ENCODE data around the gene SH3GL3.

Gene SH3GL3, protein sequence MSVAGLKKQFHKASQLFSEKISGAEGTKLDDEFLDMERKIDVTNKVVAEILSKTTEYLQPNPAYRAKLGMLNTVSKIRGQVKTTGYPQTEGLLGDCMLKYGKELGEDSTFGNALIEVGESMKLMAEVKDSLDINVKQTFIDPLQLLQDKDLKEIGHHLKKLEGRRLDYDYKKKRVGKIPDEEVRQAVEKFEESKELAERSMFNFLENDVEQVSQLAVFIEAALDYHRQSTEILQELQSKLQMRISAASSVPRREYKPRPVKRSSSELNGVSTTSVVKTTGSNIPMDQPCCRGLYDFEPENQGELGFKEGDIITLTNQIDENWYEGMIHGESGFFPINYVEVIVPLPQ

DNA sequence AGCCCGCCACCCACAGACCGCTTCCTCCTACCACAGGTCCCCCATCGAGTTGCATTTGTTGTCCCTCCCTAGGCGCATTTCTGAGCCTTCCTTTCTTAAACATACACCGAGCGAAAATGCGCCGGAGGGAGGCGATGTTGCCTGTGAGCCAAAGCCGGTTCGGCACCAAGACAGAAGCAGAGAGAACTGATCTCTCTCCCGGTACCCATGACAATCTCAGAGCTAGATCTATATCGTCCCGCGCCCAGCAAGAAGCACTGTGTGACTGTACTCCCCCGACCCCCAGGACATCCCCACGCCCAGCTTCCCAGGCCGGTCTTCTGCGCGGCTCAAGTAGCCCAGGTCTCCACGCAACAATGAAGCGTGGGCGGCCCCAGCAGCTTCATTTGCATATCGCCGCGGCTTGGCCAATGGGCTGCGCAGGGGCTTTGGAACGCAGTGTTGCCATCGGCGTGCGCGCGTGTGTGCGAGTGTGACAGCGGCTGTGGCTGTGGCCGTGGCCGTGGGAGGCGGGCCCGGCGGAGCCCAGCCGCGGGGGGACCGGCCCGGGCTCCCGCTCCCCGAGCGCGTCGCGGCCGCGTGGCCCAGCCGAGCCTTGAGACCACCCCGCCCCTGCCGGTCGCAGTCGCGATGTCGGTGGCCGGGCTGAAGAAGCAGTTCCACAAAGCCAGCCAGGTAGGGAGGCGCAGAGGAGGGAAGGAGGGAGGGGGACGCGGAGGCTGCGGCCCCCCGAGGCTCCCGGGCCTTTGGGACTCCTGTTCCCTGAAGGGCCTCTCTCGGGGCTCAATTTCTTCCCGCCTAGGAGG lies at the start of gene SH3GL3:
SH3GL3 (plus strand) TSS at position 438 of the 806 bp plus-strand sequence; CDS start at position 631, 193 bp downstream.
- no peaks in the 10 kb centered on the region for H3K4me1 ChIP-seq (ENCODE audit: insufficient read depth, low read length)
- no peaks in the 10 kb centered on the region for H3K36me3 ChIP-seq (ENCODE audit: insufficient read depth, low read length)
- no peaks in the 10 kb centered on the region for H3K9me3 ChIP-seq (ENCODE audit: control insufficient read depth, insufficient read depth, low read length)
- H3K9ac ChIP-seq (ENCODE audit: low read depth, low read length), result peak within 1 kb of the TSS; percentile 90

DNA sequence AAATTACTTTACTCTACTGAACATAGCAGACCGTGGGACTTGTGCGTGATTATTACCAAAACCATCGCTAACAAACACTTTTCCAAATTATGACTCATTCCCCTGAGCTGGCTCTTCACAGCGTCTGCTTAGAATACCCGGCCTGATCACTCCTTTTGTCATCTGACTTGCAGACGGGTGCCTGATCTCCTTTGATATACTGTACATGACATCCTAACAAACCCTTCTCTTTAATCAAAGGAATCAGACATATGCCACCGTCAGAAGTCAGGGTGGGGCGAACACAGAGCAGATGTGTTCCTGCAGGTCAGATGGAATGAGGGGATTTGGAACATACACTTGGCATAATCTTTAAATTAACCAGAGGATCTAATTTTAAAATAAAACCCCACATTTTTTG lies 48.5 kb upstream of the SH3GL3 start:
- H3K36me3 ChIP-seq (ENCODE audit: insufficient read depth, low read length), result no peaks in the 10 kb centered on the region
- H3K4me1 ChIP-seq (ENCODE audit: insufficient read depth, low read length), result 0 out of 2 replicates have a peak, but pooled peaks cover 3% of the 10 kb centered on the region
- H3K9ac ChIP-seq (ENCODE audit: low read depth, low read length), result no peak overlapping the region
- H3K9me3 ChIP-seq (ENCODE audit: control insufficient read depth, insufficient read depth, low read length), result no peaks in the 10 kb centered on the region

DNA sequence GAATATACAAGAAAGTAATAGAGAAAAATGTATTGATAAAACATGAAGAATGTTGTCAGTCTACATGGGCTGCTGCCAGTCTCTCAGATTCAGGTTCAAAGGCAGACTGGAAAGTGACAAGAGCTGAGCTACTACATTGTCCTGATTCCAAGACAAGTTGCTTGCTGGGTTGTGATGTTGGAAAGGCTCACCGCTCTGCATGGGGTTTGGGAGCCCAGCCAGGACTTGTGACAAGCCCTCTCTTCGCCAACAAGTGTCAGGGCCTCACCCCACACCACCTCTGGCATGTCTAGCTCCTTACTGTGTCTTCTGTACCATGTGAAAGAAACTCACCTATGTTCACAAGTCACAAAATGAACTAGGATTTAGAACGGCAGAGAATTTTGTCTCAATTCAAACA lies 43.0 kb upstream of the SH3GL3 start:
- Histone ChIP-seq H3K9ac (ENCODE audit: low read depth, low read length) (no peak overlapping the region), H3K4me1 (ENCODE audit: insufficient read depth, low read length) (no peaks in the 10 kb centered on the region), H3K36me3 (ENCODE audit: insufficient read depth, low read length) (no peaks in the 10 kb centered on the region), H3K9me3 (ENCODE audit: control insufficient read depth, insufficient read depth, low read length) (no peaks in the 10 kb centered on the region)

DNA sequence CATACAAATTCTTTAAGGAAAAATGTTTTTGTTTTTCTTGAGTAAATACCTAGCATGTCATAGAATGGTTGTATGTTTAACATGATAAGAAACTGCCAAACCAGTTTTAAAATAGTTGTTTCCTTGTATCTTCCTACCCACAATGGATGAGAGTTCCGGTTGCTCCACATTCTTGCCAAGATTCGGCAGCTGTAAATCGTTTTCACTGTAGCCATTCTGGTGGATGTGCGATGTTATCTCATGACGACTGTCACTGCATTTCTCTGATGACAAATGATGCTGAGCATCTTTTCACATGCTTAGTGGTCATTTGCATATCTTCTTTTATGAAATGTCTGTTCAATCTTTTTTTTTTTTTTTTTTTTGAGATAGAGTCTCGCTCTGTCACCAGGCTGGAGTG lies 36.6 kb upstream of the SH3GL3 start:
- Histone ChIP-seq H3K9ac (ENCODE audit: low read depth, low read length) (no peak overlapping the region), H3K4me1 (ENCODE audit: insufficient read depth, low read length) (no peaks in the 10 kb centered on the region), H3K9me3 (ENCODE audit: control insufficient read depth, insufficient read depth, low read length) (no peaks in the 10 kb centered on the region), H3K36me3 (ENCODE audit: insufficient read depth, low read length) (no peaks in the 10 kb centered on the region)

DNA sequence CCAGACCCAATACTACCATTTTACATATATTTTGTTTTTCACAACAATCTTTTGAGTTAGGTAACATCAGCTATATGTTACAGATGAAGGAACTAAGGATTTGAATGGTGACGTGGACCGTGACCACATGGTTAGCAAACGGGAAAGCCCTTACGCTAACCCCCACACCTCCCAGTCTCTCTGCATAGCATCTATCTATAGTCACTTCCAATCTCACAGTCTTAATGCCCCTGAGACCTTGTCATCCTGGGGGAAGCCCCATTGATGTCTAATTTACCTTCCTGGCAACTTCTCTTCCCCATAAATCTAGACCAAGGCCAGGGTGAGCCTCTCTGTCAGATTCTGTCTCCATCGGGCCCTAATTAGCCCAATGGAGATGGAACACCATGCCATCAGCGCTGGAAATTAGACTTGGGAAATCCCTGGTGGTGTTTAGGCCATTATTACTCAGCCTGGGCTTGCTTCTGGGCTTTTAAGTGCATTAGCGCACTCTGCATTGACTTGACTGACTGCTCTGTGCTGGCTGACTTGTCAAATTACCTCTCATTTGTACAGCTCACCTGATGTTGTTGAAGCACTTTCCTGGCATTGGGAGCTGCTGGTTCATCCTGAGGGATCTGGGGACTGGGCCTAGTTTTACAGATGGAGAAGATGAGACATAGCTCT lies 34.0 kb upstream of the SH3GL3 start:
- H3K4me1 ChIP-seq (ENCODE audit: insufficient read depth, low read length), result no peaks in the 10 kb centered on the region
- H3K36me3 ChIP-seq (ENCODE audit: insufficient read depth, low read length), result no peaks in the 10 kb centered on the region
- H3K9ac ChIP-seq (ENCODE audit: low read depth, low read length), result no peak overlapping the region
- H3K9me3 ChIP-seq (ENCODE audit: control insufficient read depth, insufficient read depth, low read length), result no peaks in the 10 kb centered on the region

DNA sequence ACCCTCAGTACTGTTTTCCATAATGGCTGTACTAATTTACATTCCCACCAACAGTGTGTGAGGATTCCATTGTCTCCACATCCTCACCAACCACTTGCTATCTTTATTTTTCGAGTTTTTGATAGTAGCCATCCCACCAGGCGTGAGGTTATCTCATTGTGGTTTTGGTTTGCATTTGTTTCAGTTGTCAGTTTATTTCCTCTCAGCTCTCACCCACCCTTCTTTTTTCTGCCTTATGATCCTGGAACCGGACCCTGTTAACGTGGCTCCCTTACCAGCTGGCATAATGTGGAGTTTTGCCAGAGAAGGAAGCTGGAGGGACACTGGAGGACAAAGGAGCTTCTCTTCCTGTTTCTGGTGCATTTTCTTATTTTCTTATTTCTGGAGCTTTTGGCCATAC lies 25.1 kb upstream of the SH3GL3 start:
- Histone ChIP-seq H3K9ac (ENCODE audit: low read depth, low read length) (no peak overlapping the region), H3K36me3 (ENCODE audit: insufficient read depth, low read length) (no peaks in the 10 kb centered on the region), H3K4me1 (ENCODE audit: insufficient read depth, low read length) (no peaks in the 10 kb centered on the region), H3K9me3 (ENCODE audit: control insufficient read depth, insufficient read depth, low read length) (no peaks in the 10 kb centered on the region)

DNA sequence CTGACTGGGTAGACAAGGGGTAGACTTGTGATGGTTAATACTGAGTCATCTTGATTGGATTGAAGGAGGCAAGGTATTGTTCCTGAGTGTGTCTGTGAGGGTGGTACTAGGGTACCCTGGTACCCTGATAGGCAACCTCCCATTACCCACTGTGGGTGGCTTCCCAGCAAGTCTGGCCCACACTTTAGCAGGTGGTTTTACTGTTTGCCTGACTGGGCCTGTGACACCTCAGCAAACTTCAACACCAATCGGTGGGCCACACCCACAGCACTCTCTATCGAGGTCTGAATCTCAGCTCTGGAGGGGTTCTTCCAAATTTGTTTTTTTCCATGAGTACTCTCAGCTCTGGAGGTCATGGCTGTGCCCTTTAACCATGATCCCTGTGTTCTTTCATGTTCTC lies 24.6 kb upstream of the SH3GL3 start:
- no peak overlapping the region for H3K9ac ChIP-seq (ENCODE audit: low read depth, low read length)
- H3K36me3 ChIP-seq (ENCODE audit: insufficient read depth, low read length), result no peaks in the 10 kb centered on the region
- H3K4me1 ChIP-seq (ENCODE audit: insufficient read depth, low read length), result no peaks in the 10 kb centered on the region
- no peaks in the 10 kb centered on the region for H3K9me3 ChIP-seq (ENCODE audit: control insufficient read depth, insufficient read depth, low read length)

DNA sequence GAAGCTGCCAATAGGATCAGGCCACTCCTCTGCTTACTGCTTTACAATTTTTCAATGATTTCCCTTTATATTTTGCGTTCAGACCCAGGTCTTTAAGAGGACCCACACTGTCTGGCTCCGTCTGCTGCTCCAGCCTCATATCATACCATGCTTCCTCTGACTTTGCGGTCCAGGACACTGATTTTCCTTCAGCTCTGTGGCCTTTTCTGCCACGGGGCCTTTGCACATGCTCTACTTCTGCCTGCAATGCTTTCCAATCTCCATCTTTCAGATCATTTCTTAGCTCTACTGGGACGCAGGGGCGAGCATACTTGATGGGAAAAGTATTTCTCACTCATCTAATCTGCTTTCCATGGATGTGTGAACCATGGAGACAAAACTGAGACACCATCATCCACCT lies 23.0 kb upstream of the SH3GL3 start:
- Histone ChIP-seq H3K9ac (ENCODE audit: low read depth, low read length) (no peak overlapping the region), H3K36me3 (ENCODE audit: insufficient read depth, low read length) (no peaks in the 10 kb centered on the region), H3K4me1 (ENCODE audit: insufficient read depth, low read length) (no peaks in the 10 kb centered on the region), H3K9me3 (ENCODE audit: control insufficient read depth, insufficient read depth, low read length) (peaks cover 2% of the 10 kb centered on the region; the same call in 1 of the 2 replicates)

DNA sequence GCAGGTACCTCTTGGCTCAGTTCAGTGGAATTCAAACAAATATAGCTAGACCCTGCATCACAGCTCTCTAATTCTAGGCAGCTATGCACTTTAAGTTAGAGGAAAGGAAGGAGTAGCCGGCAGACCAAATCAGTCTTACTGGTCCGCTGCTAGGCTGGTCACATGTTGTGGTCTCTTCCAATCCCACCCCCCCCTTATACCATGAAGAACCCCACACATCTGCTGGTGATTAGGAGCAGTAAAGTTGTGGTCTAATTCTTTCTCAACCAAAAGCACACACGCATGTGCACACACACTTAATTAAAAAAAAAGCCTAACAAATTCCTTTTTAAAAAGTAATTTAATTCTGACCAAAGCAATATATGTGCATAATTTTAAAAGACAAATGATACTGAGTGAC lies 16.7 kb upstream of the SH3GL3 start:
- no peaks in the 10 kb centered on the region for H3K36me3 ChIP-seq (ENCODE audit: insufficient read depth, low read length)
- H3K4me1 ChIP-seq (ENCODE audit: insufficient read depth, low read length), result no peaks in the 10 kb centered on the region
- peaks cover 2% of the 10 kb centered on the region; the same call in 1 of the 2 replicates for H3K9me3 ChIP-seq (ENCODE audit: control insufficient read depth, insufficient read depth, low read length)
- H3K9ac ChIP-seq (ENCODE audit: low read depth, low read length), result no peak overlapping the region

DNA sequence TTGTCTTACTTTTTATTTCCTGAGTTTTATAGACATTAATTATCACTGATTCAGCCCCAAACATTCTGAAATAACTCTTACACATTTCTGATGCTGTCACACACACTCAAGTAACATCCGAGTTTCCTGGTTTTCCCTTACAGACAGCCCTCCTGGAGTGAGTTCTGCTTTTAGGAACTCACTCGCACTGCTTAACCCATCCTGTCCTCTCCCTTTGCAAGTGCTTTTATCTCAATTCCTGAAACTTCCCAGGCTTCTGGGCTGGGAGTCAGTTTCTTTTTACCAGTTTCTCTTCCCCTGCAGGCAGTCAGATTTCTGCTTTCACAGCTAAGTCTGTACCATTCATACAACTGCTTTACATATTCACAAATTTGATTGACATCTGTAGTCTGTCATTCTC lies 15.6 kb upstream of the SH3GL3 start:
- Histone ChIP-seq H3K4me1 (ENCODE audit: insufficient read depth, low read length) (no peaks in the 10 kb centered on the region), H3K36me3 (ENCODE audit: insufficient read depth, low read length) (no peaks in the 10 kb centered on the region), H3K9me3 (ENCODE audit: control insufficient read depth, insufficient read depth, low read length) (peaks cover 2% of the 10 kb centered on the region; the same call in 1 of the 2 replicates), H3K9ac (ENCODE audit: low read depth, low read length) (no peak overlapping the region)

DNA sequence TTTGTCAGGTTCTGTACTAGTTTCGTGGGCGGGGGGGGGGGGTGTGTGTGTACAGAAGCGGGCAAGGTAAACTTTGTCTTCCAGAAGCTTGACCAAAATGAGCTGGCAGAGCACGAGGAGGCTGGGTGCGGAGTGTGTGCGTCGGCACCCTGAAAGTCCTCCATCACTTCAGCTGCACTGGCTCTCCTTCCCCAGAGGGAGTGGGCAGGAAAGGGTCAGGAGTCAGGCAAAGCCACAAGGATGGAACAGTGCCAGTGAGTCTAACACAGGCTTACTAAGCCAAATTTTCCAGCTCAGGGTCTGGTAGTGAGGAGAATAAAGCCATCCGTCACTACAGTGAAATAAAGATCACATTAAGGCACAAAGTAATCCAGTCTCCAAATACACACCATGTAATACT lies 11.9 kb upstream of the SH3GL3 start:
- H3K9ac ChIP-seq (ENCODE audit: low read depth, low read length), result no peak overlapping the region

DNA sequence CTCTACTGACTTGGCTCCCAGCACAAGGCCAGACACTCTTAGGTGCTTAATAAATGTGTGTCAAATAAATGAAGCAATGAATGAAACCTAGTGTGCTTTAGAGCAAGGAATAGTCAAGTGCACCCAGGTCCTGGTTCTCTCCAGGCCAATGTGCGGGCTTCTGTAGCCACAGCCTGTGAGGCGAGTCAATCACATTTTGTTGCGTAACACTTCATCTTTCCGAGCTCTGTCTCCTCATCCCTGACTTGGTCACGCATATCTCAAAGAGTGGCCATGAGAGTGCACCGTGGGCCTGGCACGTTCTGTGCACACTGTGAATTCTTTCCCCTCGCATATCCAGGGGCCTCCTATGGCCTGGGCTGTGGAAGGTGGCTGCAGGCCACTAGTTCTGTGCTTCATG lies 11.4 kb upstream of the SH3GL3 start:
- Histone ChIP-seq H3K9ac (ENCODE audit: low read depth, low read length) (no peak overlapping the region), H3K9me3 (ENCODE audit: control insufficient read depth, insufficient read depth, low read length) (no peaks in the 10 kb centered on the region), H3K36me3 (ENCODE audit: insufficient read depth, low read length) (no peaks in the 10 kb centered on the region), H3K4me1 (ENCODE audit: insufficient read depth, low read length) (no peaks in the 10 kb centered on the region)

More for the DNA sequence above, 11.9 kb upstream of the SH3GL3 start:
- Histone ChIP-seq H3K4me1 (ENCODE audit: insufficient read depth, low read length) (no peaks in the 10 kb centered on the region), H3K9me3 (ENCODE audit: control insufficient read depth, insufficient read depth, low read length) (no peaks in the 10 kb centered on the region), H3K36me3 (ENCODE audit: insufficient read depth, low read length) (no peaks in the 10 kb centered on the region)

DNA sequence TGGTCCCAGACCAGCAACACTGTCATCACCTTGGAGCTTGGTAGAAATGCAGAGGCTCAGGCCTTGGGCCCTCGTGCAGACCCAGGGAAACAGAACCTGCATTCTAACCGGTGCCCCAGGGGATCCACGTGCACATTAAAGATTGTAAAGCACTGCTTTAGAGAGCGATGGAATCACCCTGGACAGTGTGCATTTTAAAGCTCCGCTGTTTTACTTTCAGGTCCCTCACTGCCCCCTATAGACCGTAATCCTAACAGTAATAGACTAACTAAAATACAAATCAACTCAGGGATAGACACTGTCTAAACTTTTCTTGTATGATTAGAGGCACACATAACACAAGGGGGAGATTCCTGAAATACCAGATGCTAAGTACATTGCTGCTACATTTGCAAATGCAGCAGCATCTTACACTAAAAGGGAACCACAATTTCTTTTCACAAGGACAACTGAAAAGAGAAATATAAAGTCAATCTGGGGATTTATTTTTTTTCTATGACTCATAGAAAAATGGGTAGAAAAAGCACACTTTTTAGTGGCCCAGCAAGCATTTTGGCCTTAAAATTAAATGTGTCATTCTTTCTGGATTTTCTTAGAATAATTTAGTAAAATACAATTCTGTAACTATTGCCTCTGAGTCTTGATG lies 10.5 kb upstream of the SH3GL3 start:
- no peaks in the 10 kb centered on the region for H3K9me3 ChIP-seq (ENCODE audit: control insufficient read depth, insufficient read depth, low read length)
- H3K36me3 ChIP-seq (ENCODE audit: insufficient read depth, low read length), result no peaks in the 10 kb centered on the region
- no peak overlapping the region for H3K9ac ChIP-seq (ENCODE audit: low read depth, low read length)
- no peaks in the 10 kb centered on the region for H3K4me1 ChIP-seq (ENCODE audit: insufficient read depth, low read length)

Data from ES-I3 (cell line).